MM.1S (cell line): ENCODE measurements around the gene GJA9.

ENCODE experiments used
- DNase-seq: peaks from one replicate; pipeline ENCODE4 v3.0.0-alpha.2; 2015
- H2AFZ ChIP-seq: fragments of 300-600 bp; sonication (generic); 2 replicates; pipeline ENCODE4 v1.6.0; 2016; ENCODE audit warnings: antibody characterized with exemption, low read length
- H3F3A ChIP-seq: fragments of 300-600 bp; sonication (generic); 2 replicates; pipeline ENCODE4 v1.6.1; 2016; ENCODE audit warnings: mild to moderate bottlenecking, antibody characterized with exemption, low read length, moderate library complexity, mixed read lengths; ENCODE audit not compliant: insufficient read depth
- H3K27ac ChIP-seq: fragments of 300-600 bp; sonication (generic); 2 replicates; pipeline ENCODE4 v1.5.1; 2016; ENCODE audit warnings: mild to moderate bottlenecking, low read length
- H3K27me3 ChIP-seq: fragments of 300-600 bp; sonication (generic); replicated peaks from 2 replicates; pipeline ENCODE4 v1.6.0; 2016; ENCODE audit warnings: low read length; ENCODE audit not compliant: insufficient read depth
- H3K36me3 ChIP-seq: fragments of 300-600 bp; sonication (generic); replicated peaks from 2 replicates; pipeline ENCODE4 v1.6.1; 2016; ENCODE audit warnings: mild to moderate bottlenecking, low read length, mixed read lengths; ENCODE audit not compliant: insufficient read depth
- H3K4me1 ChIP-seq: fragments of 300-600 bp; sonication (generic); 2 replicates; pipeline ENCODE4 v1.6.1; 2016; ENCODE audit warnings: low read length, mixed read lengths
- H3K4me2 ChIP-seq: fragments of 300-600 bp; sonication (generic); 2 replicates; pipeline ENCODE4 v1.6.0; 2016; ENCODE audit warnings: low read depth, low read length
- H3K4me3 ChIP-seq: fragments of 300-600 bp; sonication (generic); 2 replicates; pipeline ENCODE4 v1.5.1; 2016; ENCODE audit warnings: low read length, mixed read lengths
- H3K79me2 ChIP-seq: fragments of 300-600 bp; sonication (generic); 2 replicates; pipeline ENCODE4 v1.6.1; 2016; ENCODE audit warnings: mixed run types, low read length, mixed read lengths
- H3K9ac ChIP-seq: fragments of 300-600 bp; sonication (generic); 2 replicates; pipeline ENCODE4 v1.6.1; 2016; ENCODE audit warnings: low read length, mixed read lengths
- H3K9me2 ChIP-seq: fragments of 300-600 bp; sonication (generic); replicated peaks from 2 replicates; pipeline ENCODE4 v1.6.1; 2016; ENCODE audit warnings: mild to moderate bottlenecking, low read length, mixed read lengths; ENCODE audit not compliant: insufficient read depth
- H3K9me3 ChIP-seq: fragments of 300-600 bp; sonication (generic); replicated peaks from 2 replicates; pipeline ENCODE4 v1.6.1; 2016; ENCODE audit warnings: mild to moderate bottlenecking, low read length, mixed read lengths; ENCODE audit not compliant: insufficient read depth
- H4K20me1 ChIP-seq: fragments of 300-600 bp; sonication (generic); 2 replicates; pipeline ENCODE4 v1.6.1; 2016; ENCODE audit warnings: mild to moderate bottlenecking, low read length, moderate library complexity, mixed read lengths; ENCODE audit not compliant: insufficient read depth
- CTCF ChIP-seq: fragments of 300-600 bp; sonication (generic); IDR thresholded peaks from 2 replicates; pipeline ENCODE4 v1.5.1; 2016; ENCODE audit warnings: antibody characterized with exemption, low read length, mixed read lengths
- EZH2 ChIP-seq: fragments of 300-600 bp; sonication (generic); optimal IDR thresholded peaks from 2 replicates; pipeline ENCODE3; 2017; ENCODE audit warnings: low read depth, mild to moderate bottlenecking, antibody characterized with exemption, low read length, mixed read lengths
- EZH2phosphoT487 ChIP-seq: fragments of 300-600 bp; sonication (generic); IDR thresholded peaks from 2 replicates; pipeline ENCODE4 v1.6.1; 2018; ENCODE audit warnings: antibody characterized with exemption, low read length

The GJA9 gene

GRCh38 chr1:38888423-38889333, 7.3 kb upstream of the GJA9 start:
- no peak for DNase-seq
- Histone ChIP-seq H3K9me3 (no peaks in the 10 kb centered on the region), H2AFZ (no peak overlapping the region), H3K4me1 (no peaks in the 10 kb centered on the region), H3K9me2 (no peaks in the 10 kb centered on the region), H3K27me3 (no peaks in the 10 kb centered on the region), H3K36me3 (no peaks in the 10 kb centered on the region), H3K4me2 (no peak overlapping the region), H3K4me3 (no peak overlapping the region), H3K9ac (no peak overlapping the region), H4K20me1 (no peaks in the 10 kb centered on the region), H3K79me2 (no peaks in the 10 kb centered on the region), H3K27ac (no peak overlapping the region), H3F3A (no peaks in the 10 kb centered on the region)
- TF ChIP-seq EZH2 (no peak), EZH2phosphoT487 (no peak), CTCF (no peak)

GRCh38 chr1:38885092-38885491, 3.7 kb upstream of the GJA9 start:
- H3K79me2 ChIP-seq: no peaks in the 10 kb centered on the region
- no peak for DNase-seq
- no peaks in the 10 kb centered on the region for H3K9me2 ChIP-seq
- no peak for TF ChIP-seq CTCF
- TF ChIP-seq EZH2phosphoT487: no peak
- no peak for TF ChIP-seq EZH2
- no peak overlapping the region for H3K4me2 ChIP-seq
- no peaks in the 10 kb centered on the region for H3K36me3 ChIP-seq
- H4K20me1 ChIP-seq: no peaks in the 10 kb centered on the region
- H3K4me1 ChIP-seq: no peaks in the 10 kb centered on the region
- H3K9me3 ChIP-seq: no peaks in the 10 kb centered on the region
- no peak overlapping the region for H2AFZ ChIP-seq
- H3K4me3 ChIP-seq: no peak overlapping the region
- no peaks in the 10 kb centered on the region for H3F3A ChIP-seq
- H3K9ac ChIP-seq: no peak overlapping the region
- no peak overlapping the region for H3K27ac ChIP-seq
- no peaks in the 10 kb centered on the region for H3K27me3 ChIP-seq

GRCh38 chr1:38875811-38876210, 5.6 kb downstream of the GJA9 start:
- no peaks in the 10 kb centered on the region for H4K20me1 ChIP-seq
- peaks cover 24% of the 10 kb centered on the region for H3K79me2 ChIP-seq
- no peak overlapping the region for H3K9ac ChIP-seq
- H3K4me1 ChIP-seq: peaks cover 15% of the 10 kb centered on the region
- TF ChIP-seq CTCF: no peak
- TF ChIP-seq EZH2: no peak
- no peak for TF ChIP-seq EZH2phosphoT487
- H3K9me2 ChIP-seq: no peaks in the 10 kb centered on the region
- H3K4me3 ChIP-seq: no peak overlapping the region
- no peak overlapping the region for H3K27ac ChIP-seq
- peaks cover 18% of the 10 kb centered on the region for H3F3A ChIP-seq
- H3K36me3 ChIP-seq: no peaks in the 10 kb centered on the region
- DNase-seq: no peak
- H3K9me3 ChIP-seq: no peaks in the 10 kb centered on the region
- H3K27me3 ChIP-seq: no peaks in the 10 kb centered on the region
- no peak overlapping the region for H2AFZ ChIP-seq
- H3K4me2 ChIP-seq: no peak overlapping the region
